ENCODE measurements around the gene OR10Z1.

OR10Z1 gene

DNA sequence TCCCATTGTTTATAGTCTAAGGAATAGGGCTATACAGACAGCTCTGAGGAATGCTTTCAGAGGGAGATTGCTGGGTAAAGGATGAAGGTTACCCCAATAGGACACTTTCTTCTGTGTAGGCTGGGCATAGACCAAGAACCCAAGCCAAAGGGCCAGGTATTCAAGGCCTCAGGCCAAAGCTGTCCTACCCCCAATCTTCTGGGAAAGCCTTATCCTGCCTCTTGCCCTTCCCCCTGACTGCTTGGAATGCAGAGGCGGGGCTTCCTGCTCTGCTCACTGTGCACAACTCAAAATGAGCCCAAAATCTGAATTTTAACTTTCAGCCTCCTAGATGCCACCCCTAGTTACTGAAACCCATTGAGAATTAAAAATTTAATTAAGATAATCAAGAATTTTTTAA is 2.2 kb downstream of the OR10Z1 start:
- DNase-seq (ENCODE audit: low read depth), result no peak
- H3K4me3 ChIP-seq (ENCODE audit: low read depth, low read length), result no peak overlapping the region
- no peak for TF ChIP-seq MAX (IDR thresholded peaks at IDR 0.05; ENCODE audit: low read depth, low read length)
- no peak for TF ChIP-seq POLR2A (IDR thresholded peaks at IDR 0.05; ENCODE audit: extremely low read depth, insufficient read length)
- TF ChIP-seq MYC (IDR thresholded peaks at IDR 0.05; ENCODE audit: low read depth, low read length), result no peak
- no peak for TF ChIP-seq CTCF (IDR thresholded peaks at IDR 0.05; ENCODE audit: low read depth, low read length)

DNA sequence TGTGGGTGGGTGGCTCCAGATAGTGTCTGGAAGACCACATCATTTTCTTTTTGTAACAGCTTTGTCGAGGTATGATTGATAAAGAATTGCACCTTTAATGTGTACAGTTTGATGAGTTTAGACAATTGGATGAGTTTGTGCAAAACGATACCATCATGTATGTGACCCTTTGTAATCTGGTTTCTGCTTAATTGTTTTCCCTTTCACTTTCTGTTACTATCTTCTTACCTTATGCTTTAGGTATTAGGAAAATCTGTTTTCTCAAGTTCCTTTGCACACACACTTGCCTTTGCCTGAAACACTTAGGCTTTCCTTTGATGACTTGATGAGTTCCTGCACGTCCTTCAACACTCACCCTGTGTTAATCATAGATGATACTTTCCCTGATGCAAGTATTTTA is 6.8 kb downstream of the OR10Z1 start:
- TF ChIP-seq CTCF (IDR thresholded peaks at IDR 0.05; ENCODE audit: low read depth, low read length) (no peak), MYC (IDR thresholded peaks at IDR 0.05; ENCODE audit: low read depth, low read length) (no peak), MAX (IDR thresholded peaks at IDR 0.05; ENCODE audit: low read depth, low read length) (no peak), POLR2A (IDR thresholded peaks at IDR 0.05; ENCODE audit: extremely low read depth, insufficient read length) (no peak)
- no peak for DNase-seq (ENCODE audit: low read depth)
- H3K4me3 ChIP-seq (ENCODE audit: low read depth, low read length), result no peak overlapping the region

DNA sequence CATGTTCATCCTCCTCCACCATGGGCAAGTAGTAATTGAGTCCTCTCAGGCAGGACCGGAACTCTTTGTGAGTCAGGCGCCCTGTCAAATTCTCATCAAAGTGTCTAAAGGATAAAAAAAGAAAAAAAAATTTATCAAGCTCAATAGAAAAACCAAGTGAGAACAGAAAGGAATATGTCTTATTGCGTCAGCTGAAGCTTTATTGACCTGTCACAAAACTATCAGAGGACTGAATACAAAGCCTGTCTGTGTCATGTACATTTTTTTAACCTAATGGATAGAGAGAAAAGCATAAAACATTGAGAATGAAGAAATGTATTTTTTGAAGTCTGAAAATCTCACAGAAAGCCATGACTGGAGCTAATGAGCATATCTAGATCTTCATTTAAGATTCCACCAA is 8.7 kb downstream of the OR10Z1 start:
- TF ChIP-seq MAX (IDR thresholded peaks at IDR 0.05; ENCODE audit: low read depth, low read length), result no peak
- TF ChIP-seq CTCF (IDR thresholded peaks at IDR 0.05; ENCODE audit: low read depth, low read length), result no peak
- no peak for TF ChIP-seq POLR2A (IDR thresholded peaks at IDR 0.05; ENCODE audit: extremely low read depth, insufficient read length)
- TF ChIP-seq MYC (IDR thresholded peaks at IDR 0.05; ENCODE audit: low read depth, low read length), result no peak
- no peak overlapping the region for H3K4me3 ChIP-seq (ENCODE audit: low read depth, low read length)
- DNase-seq (ENCODE audit: low read depth), result no peak

DNA sequence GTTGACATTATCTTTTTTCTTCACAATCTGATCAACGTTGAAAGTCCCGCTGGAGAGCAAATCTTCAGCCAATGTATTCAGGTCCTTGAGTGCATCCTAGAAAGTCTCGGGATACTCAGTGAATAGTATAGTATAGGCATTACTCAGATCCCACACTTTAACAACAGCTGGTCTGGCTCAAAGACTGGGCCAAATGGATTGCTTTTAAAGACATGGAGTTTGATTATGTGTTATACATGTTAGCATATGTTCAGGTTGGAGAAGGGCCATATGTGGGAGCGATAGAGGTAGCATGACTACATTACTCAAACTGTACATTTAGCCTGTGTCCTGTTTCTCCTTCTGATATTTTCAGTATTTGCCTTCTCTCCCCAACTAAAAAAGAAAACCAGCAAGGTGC is 33.1 kb downstream of the OR10Z1 start:
- no peak for TF ChIP-seq MYC (IDR thresholded peaks at IDR 0.05; ENCODE audit: low read depth, low read length)
- H3K4me3 ChIP-seq (ENCODE audit: low read depth, low read length), result no peak overlapping the region
- DNase-seq (ENCODE audit: low read depth), result no peak

- H3K4me3 ChIP-seq (ENCODE audit: low read depth, low read length), result no peak overlapping the region
- TF ChIP-seq CTCF (IDR thresholded peaks at IDR 0.05; ENCODE audit: low read depth, low read length), result no peak
- no peak for TF ChIP-seq MYC (IDR thresholded peaks at IDR 0.05; ENCODE audit: low read depth, low read length)
- no peak for TF ChIP-seq MAX (IDR thresholded peaks at IDR 0.05; ENCODE audit: low read depth, low read length)
- TF ChIP-seq POLR2A (IDR thresholded peaks at IDR 0.05; ENCODE audit: extremely low read depth, insufficient read length), result no peak
- no peak for DNase-seq (ENCODE audit: low read depth)
These were observed 33.8 kb downstream of the OR10Z1 start for GRCh38 chr1:158638904-158639303.

DNA sequence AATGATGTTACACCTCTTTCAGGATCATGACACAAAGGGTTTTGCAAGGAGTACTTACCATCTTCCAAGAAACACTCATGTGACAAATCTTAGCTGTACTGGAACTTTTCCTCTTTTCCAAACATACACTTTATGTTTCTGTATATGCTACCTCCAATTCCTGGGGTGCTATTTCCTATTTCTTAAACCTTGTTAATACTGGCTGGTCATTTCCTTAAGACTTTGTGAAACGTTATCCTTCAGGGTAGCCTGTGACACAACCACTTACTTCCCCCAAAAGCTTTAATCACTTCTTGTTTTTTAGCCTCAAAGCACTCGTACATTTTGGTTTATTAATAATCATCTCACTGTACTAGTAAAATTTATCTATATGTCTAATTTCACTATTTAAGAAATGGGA is 39.4 kb downstream of the OR10Z1 start:
- peak; percentile 34 for DNase-seq (ENCODE audit: low read depth)
- TF ChIP-seq MYC (IDR thresholded peaks at IDR 0.05; ENCODE audit: low read depth, low read length), result no peak
- H3K4me3 ChIP-seq (ENCODE audit: low read depth, low read length), result no peak overlapping the region

DNA sequence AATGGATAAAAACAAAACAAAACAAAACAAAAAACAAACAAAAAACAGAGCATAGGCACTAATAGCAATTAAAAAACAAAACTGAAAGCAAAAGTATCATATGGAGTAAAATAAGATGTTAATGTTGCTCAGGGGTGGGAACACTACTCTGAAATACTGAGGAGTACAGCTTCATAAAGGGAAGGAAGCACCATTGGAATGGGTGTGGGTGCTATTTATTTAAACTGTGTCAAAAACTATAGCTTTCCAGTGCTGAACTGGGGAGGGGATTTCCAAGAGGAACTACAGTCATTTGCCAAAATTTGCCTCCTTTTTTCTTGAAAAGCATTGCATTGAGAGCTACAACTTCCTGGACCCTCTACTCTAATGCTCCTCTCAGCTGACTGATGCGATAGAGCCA is 41.4 kb downstream of the OR10Z1 start:
- no peak for DNase-seq (ENCODE audit: low read depth)
- TF ChIP-seq MAX (IDR thresholded peaks at IDR 0.05; ENCODE audit: low read depth, low read length), result no peak
- no peak for TF ChIP-seq MYC (IDR thresholded peaks at IDR 0.05; ENCODE audit: low read depth, low read length)
- no peak for TF ChIP-seq CTCF (IDR thresholded peaks at IDR 0.05; ENCODE audit: low read depth, low read length)
- TF ChIP-seq POLR2A (IDR thresholded peaks at IDR 0.05; ENCODE audit: extremely low read depth, insufficient read length), result no peak
- no peak overlapping the region for H3K4me3 ChIP-seq (ENCODE audit: low read depth, low read length)
